Fibroblast of the aortic adventitia (primary cell): ENCODE measurements around the gene ADIPOR2. TPM values are rescaled to one million over a fixed set of nuclear protein-coding genes. Genes with fewer than 3 reads are reported as not detected.
A peak's percentile ranks its signal among the peaks of the same experiment; 100 is the strongest.
"Not testable (repeated sequence)": the region's sequence is repeated elsewhere in the genome, so short reads cannot be mapped to it uniquely, and the experiment has no call there.

Source experiments
- DNase-seq: peaks from one replicate; pipeline ENCODE4 v3.0.0-alpha.2; 2010; ENCODE audit warnings: low read depth
- H3K4me3 ChIP-seq: 2 replicates; pipeline ENCODE4 v1.5.1; 2011; ENCODE audit warnings: low read depth, mild to moderate bottlenecking, control low read depth, low read length, moderate library complexity
- CTCF ChIP-seq: IDR thresholded peaks from 2 replicates; pipeline ENCODE4 v1.5.1; 2011; ENCODE audit warnings: mild to moderate bottlenecking, low read length, control low read depth, inconsistent platforms; ENCODE audit not compliant: insufficient read depth
- total RNA-seq: library from RNA; depleted of rRNA; stranded (reverse); fragments of >200 nt; gene quantifications from 2 replicates; pipeline ENCODE4 v1.2.3, GENCODE V29; 2012; ENCODE audit warnings: low replicate concordance

The ADIPOR2 gene
- total RNA-seq, 1 donor: 26.0 TPM

GRCh38 chr12:1680804-1681492, 9.9 kb upstream of the ADIPOR2 start:
- DNase-seq: no peak
- no peak overlapping the region for H3K4me3 ChIP-seq
- TF ChIP-seq CTCF: no peak

GRCh38 chr12:1681493-1681807, 9.4 kb upstream of the ADIPOR2 start:
- no peak for TF ChIP-seq CTCF

GRCh38 chr12:1688086-1688710, 2.7 kb upstream of the ADIPOR2 start:
- TF ChIP-seq CTCF: no peak
- no peak overlapping the region for H3K4me3 ChIP-seq
- no peak for DNase-seq

More at GRCh38 chr12:1681493-1681807, 9.4 kb upstream of the ADIPOR2 start:
- no peak for DNase-seq
- no peak overlapping the region for H3K4me3 ChIP-seq

- peak overlapping the region; percentile 86 for H3K4me3 ChIP-seq
- DNase-seq: no peak
- no peak for TF ChIP-seq CTCF
Observed at GRCh38 chr12:1691123-1692007, 495 bp downstream of the ADIPOR2 start.

- H3K4me3 ChIP-seq: peak overlapping the region; percentile 86
- DNase-seq: no peak
- no peak for TF ChIP-seq CTCF
Observed at GRCh38 chr12:1692226-1692625, 1.4 kb downstream of the ADIPOR2 start.

- TF ChIP-seq CTCF: no peak
- H3K4me3 ChIP-seq: no peak overlapping the region
- DNase-seq: no peak
Observed at GRCh38 chr12:1692895-1693610, 2.2 kb downstream of the ADIPOR2 start.

GRCh38 chr12:1695097-1695496, 4.2 kb downstream of the ADIPOR2 start:
- DNase-seq, H3K4me3 ChIP-seq: not testable (repeated sequence)
